SU-DHL-6 (cell line): ENCODE results near the gene ESYT2.
A peak's percentile ranks its signal among the peaks of the same experiment; 100 is the strongest.

ENCODE experiments used
- H2AFZ ChIP-seq: fragments of 200-600 bp; sonication (generic); 2 replicates; pipeline ENCODE4 v1.6.1; 2014; ENCODE audit warnings: low read depth, mild to moderate bottlenecking, moderate library complexity, mixed read lengths, antibody characterized with exemption, low read length; ENCODE audit not compliant: severe bottlenecking
- H3F3A ChIP-seq: fragments of 200-600 bp; shearing (Covaris generic); 2 replicates; pipeline ENCODE4 v1.6.0; 2016; ENCODE audit warnings: antibody characterized with exemption, mild to moderate bottlenecking; ENCODE audit not compliant: insufficient read depth
- H3K27ac ChIP-seq: fragments of 200-600 bp; sonication (generic); 2 replicates; pipeline ENCODE4 v1.5.1; 2016; ENCODE audit warnings: low read depth, mild to moderate bottlenecking, low read length, moderate library complexity, mixed read lengths
- H3K27me3 ChIP-seq: fragments of 200-600 bp; sonication (generic), shearing (Covaris generic); 2 replicates; pipeline ENCODE4 v1.6.0; 2014; ENCODE audit warnings: mild to moderate bottlenecking, low read length
- H3K36me3 ChIP-seq: fragments of 200-600 bp; sonication (generic); 2 replicates; pipeline ENCODE4 v1.6.1; 2014; ENCODE audit warnings: mild to moderate bottlenecking, low read length, mixed read lengths
- H3K4me2 ChIP-seq: fragments of 300-600, 200-600 bp; shearing (Covaris generic), sonication (generic); 2 replicates; pipeline ENCODE4 v1.6.0; 2014; ENCODE audit warnings: low read length, low read depth, mild to moderate bottlenecking; ENCODE audit not compliant: poor library complexity, severe bottlenecking
- H3K4me3 ChIP-seq: fragments of 200-600 bp; sonication (generic); 2 replicates; pipeline ENCODE4 v1.5.1; 2014; ENCODE audit warnings: antibody characterized with exemption, low read length, mild to moderate bottlenecking, mixed read lengths; ENCODE audit not compliant: insufficient read depth, poor library complexity, severe bottlenecking
- H3K79me2 ChIP-seq: fragments of 200-600 bp; sonication (generic); 2 replicates; pipeline ENCODE4 v1.6.1; 2014; ENCODE audit warnings: mild to moderate bottlenecking, low read length, moderate library complexity; ENCODE audit not compliant: insufficient read depth
- H3K9ac ChIP-seq: fragments of 200-600 bp; sonication (generic); 2 replicates; pipeline ENCODE4 v1.7.0; 2014; ENCODE audit warnings: mild to moderate bottlenecking, low read length
- H3K9me2 ChIP-seq: fragments of 200-600 bp; sonication (generic); replicated peaks from 2 replicates; pipeline ENCODE4 v1.6.1; 2014; ENCODE audit warnings: low read length; ENCODE audit not compliant: insufficient read depth
- H3K9me3 ChIP-seq: fragments of 200-600 bp; sonication (generic); 2 replicates; pipeline ENCODE4 v1.6.1; 2014; ENCODE audit warnings: low read length, mixed read lengths; ENCODE audit not compliant: insufficient read depth
- H4K20me1 ChIP-seq: fragments of 200-600 bp; sonication (generic); 2 replicates; pipeline ENCODE4 v1.6.1; 2014; ENCODE audit warnings: low read depth, mild to moderate bottlenecking, antibody characterized with exemption, low read length, moderate library complexity, mixed read lengths
- CTCF ChIP-seq: fragments of 200-600 bp; sonication (generic); IDR thresholded peaks from one replicate; pipeline ENCODE4 v1.5.1; 2017; ENCODE audit warnings: antibody characterized with exemption, mild to moderate bottlenecking, low read length, moderate library complexity; ENCODE audit not compliant: insufficient read depth, poor library complexity, severe bottlenecking
- EZH2phosphoT487 ChIP-seq: fragments of 200-600 bp; sonication (generic), shearing (Covaris generic); conservative IDR thresholded peaks from 2 replicates; pipeline ENCODE4 v1.6.1; 2018; ENCODE audit warnings: mild to moderate bottlenecking, antibody characterized with exemption, low read length, moderate library complexity, mixed read lengths

Gene ESYT2

GRCh38 chr7:158831738-158832091 is 2.4 kb upstream of the ESYT2 start:
- Histone ChIP-seq H3K9me2 (no peaks in the 10 kb centered on the region), H3K4me3 (no peak overlapping the region), H3K9ac (no peak overlapping the region), H3K27me3 (no peaks in the 10 kb centered on the region), H3K36me3 (no peaks in the 10 kb centered on the region), H4K20me1 (no peaks in the 10 kb centered on the region), H3F3A (no peaks in the 10 kb centered on the region; the same call in 1 of the 2 replicates), H2AFZ (no peak overlapping the region), H3K4me2 (no peak overlapping the region), H3K9me3 (no peaks in the 10 kb centered on the region), H3K27ac (no peak overlapping the region), H3K79me2 (peaks cover 13% of the 10 kb centered on the region)
- TF ChIP-seq EZH2phosphoT487: no peak
- no peak for TF ChIP-seq CTCF

- H3K9ac ChIP-seq: peak overlapping the region; percentile 87
- H3K27ac ChIP-seq: no peak overlapping the region
- H3K9me2 ChIP-seq: no peaks in the 10 kb centered on the region
- peaks cover 13% of the 10 kb centered on the region for H3K79me2 ChIP-seq
- H3K4me3 ChIP-seq: peak overlapping the region; percentile 78
- H3K27me3 ChIP-seq: no peaks in the 10 kb centered on the region
- no peaks in the 10 kb centered on the region for H3K36me3 ChIP-seq
- TF ChIP-seq EZH2phosphoT487 (no peak), CTCF (no peak)
- peak overlapping the region; percentile 84 for H2AFZ ChIP-seq
- no peaks in the 10 kb centered on the region; the same call in 1 of the 2 replicates for H4K20me1 ChIP-seq
- peak overlapping the region; percentile 66 for H3K4me2 ChIP-seq
- H3F3A ChIP-seq: no peaks in the 10 kb centered on the region; the same call in 1 of the 2 replicates
- no peaks in the 10 kb centered on the region for H3K9me3 ChIP-seq
Measured at GRCh38 chr7:158830211-158830723, 958 bp upstream of the ESYT2 start.

- TF ChIP-seq CTCF: no peak
- no peak for TF ChIP-seq EZH2phosphoT487
- Histone ChIP-seq H4K20me1 (peaks cover 6% of the 10 kb centered on the region; the same call in 1 of the 2 replicates), H3K9me2 (no peaks in the 10 kb centered on the region), H3F3A (no peaks in the 10 kb centered on the region; the same call in 1 of the 2 replicates), H2AFZ (peak overlapping the region; percentile 62), H3K79me2 (peaks cover 21% of the 10 kb centered on the region), H3K36me3 (no peaks in the 10 kb centered on the region), H3K4me3 (peak overlapping the region; percentile 78), H3K4me2 (peak overlapping the region; percentile 74), H3K27me3 (no peaks in the 10 kb centered on the region), H3K27ac (peak overlapping the region; percentile 67), H3K9ac (peak overlapping the region; percentile 87), H3K9me3 (no peaks in the 10 kb centered on the region)
Measured at GRCh38 chr7:158829021-158829341, 328 bp downstream of the ESYT2 start.
